ENCODE measurements around the gene MTMR3. TPM values are rescaled to one million over a fixed set of nuclear protein-coding genes. Genes with fewer than 3 reads are reported as not detected.
"Not testable (repeated sequence)": the region's sequence is repeated elsewhere in the genome, so short reads cannot be mapped to it uniquely, and the experiment has no call there.

The MTMR3 gene
- total RNA-seq, 1 donor from 2014 or later, result 21.4 TPM

DNA sequence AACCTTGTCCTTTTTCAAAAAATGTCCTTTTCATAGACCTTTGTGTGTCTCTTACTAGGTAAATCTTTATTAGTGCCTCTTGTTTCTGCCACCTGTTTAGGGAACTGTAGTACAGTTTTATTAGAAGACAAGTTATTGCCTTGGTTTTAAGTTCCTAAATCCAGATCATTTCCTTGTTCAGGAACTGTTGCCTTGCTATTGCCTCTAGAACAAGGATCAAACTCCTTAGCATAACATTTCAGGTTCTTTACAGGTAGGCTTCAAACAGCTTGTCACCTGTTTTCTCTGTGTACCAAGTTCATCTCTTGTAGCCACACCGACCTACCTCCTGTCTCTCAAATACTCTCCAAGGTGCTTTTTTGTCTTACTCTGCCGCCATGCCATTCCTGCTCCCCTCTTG is 75.2 kb downstream of the MTMR3 start:
- no peak for DNase-seq (ENCODE audit: low read depth, low spot score)

DNA sequence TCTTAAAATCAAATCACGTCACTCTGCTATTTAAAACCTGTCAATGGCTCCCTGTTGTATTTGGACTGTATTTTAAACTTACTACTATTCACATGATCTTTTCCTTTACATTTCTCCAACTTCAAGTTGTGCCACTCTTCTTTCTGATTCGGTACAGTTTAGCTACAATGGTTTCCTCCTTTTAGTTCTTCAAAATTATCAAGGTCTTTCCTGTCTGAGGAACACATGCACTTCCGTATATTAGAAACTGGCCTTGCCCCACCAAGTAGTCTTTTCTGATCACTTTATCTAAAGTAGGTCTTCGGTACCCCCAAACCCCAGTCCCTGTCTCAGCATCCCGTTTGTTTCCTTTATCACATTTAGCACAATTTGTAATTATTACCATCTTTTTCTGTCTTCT is 81.8 kb downstream of the MTMR3 start:
- no peak for DNase-seq (ENCODE audit: low read depth, low spot score)

DNA sequence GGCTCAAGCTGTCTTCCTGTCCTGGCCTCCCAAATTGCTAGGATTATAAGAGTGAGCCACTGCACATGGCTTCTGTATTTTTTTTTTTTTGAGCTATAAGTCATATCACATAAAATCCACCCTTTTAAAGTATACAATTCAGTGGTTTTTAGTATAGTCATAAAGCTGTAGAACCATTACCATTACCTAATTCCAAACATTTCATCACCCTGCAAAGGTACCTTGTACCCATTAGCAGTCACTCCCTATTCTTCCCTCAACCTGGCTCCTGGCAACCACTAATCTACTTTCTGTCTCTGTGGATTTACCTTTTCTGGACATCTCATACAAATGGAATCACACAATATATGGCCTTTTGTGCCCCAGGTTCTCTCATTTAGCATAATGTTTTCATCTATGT is 84.5 kb downstream of the MTMR3 start:
- no peak for DNase-seq (ENCODE audit: low read depth, low spot score)

DNA sequence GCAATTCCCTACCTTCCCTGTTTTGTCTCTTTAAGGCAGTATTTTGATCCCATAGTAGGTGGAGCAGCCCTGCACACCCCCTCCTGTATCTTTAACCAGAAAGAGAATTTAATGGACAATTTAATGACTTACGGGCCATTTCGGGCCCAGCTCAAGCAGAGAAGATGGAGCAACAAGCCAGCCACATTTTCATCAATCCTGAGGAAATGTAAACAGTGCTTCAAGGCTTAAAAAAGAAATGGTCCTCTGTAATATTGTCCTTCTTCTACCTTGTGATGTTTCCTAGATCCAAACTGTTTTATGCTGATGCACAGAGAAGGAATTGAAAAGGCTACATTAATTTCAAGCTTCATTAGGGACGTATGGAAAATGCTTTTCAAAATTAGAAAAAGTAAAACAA is 88.6 kb downstream of the MTMR3 start:
- DNase-seq (ENCODE audit: low read depth, low spot score), result no peak

DNA sequence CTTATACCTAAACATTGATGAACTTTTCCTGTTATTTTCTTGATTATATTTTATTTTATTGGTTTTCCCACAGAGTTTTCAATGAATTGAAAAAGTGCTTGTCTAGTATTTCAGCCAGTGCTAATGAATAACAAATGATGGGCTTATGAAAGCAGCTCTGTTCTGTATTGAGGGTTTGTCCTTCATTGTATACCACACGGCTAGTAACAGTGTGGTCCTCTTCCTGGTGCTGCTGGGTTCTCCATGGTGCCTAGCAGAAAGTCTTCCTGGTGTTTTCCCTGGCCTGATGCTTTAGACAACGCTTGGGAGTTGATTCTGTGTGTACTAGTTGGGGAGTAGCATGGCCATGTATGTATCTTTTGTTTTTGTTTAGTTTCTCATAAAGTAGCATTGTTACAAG is 89.1 kb downstream of the MTMR3 start:
- DNase-seq (ENCODE audit: low read depth, low spot score), result no peak

DNA sequence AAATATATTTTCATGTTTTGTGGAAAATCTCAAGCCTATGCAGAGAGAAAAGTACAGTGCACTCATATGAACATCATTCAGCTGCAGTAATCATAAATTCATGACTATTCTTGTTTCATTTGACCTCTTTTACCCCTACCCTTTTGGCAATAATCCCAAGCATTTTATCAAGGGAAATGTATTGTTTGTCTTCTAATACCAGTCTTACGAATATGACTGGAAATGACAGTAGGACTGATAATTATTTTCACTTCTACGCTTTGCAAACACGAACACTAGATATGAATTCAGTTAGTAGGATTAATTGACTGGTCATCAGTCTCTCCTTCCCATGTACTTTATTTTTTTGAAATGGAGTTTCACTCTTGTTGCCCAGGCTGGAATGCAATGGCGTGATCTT is 90.3 kb downstream of the MTMR3 start:
- DNase-seq (ENCODE audit: low read depth, low spot score), result peak; percentile 66

DNA sequence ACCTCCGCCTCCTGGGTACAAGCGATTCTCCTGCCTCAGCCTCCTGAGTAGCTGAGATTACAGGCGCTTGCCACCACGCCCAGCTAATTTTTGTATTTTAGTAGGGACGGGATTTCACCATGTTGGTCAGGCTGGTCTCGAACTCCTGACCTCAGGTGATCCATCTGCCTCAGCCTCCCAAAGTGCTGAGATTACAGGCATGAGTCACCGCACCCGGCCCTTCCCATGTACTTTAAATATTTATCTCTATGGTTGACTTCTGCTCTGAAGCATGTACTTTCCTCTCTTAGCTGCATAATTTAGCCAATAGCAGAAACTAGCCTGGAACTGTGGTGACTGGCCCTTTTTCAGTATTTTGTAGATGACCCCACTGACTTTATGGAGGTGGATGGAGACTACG is 90.7 kb downstream of the MTMR3 start:
- not testable (repeated sequence) for DNase-seq (ENCODE audit: low read depth, low spot score)

DNA sequence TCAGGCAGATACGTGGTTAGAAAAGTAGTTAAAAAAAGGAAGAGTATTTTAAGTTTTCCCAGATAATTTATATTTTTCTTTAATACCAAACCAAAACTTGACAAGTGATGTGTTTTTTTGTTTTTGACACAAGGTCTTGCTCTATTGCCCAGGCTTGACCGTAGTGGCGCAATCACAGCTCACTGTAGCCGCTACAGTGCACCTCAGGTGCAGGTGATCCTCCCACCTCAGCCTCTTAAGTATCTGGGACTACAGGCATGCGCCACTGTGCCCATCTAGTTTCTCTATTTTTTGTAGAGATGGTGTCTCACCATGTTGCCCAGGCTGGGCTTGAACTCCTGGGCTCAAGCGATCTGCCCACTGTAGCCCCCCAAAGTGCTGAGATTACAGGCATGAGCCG is 92.5 kb downstream of the MTMR3 start:
- DNase-seq (ENCODE audit: low read depth, low spot score), result no peak

DNA sequence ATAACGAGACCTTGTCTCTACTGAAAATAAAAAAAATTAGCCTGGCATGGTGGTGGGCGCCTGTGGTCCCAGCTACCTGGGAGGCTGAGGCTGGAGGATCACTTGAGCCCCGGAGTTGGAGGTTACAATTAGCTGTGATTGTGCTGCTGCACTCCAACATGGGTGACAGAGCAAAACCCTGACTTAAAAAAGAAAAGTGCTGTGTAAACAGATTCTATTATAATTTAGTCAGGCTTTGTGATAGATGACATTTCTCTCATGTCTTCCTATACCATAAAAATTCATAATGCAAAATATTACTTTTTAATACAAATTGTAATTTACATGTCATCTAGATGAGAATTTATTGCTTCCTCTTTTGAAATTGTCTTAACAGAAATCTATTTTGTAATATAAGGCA is 94.1 kb downstream of the MTMR3 start:
- DNase-seq (ENCODE audit: low read depth, low spot score), result no peak

DNA sequence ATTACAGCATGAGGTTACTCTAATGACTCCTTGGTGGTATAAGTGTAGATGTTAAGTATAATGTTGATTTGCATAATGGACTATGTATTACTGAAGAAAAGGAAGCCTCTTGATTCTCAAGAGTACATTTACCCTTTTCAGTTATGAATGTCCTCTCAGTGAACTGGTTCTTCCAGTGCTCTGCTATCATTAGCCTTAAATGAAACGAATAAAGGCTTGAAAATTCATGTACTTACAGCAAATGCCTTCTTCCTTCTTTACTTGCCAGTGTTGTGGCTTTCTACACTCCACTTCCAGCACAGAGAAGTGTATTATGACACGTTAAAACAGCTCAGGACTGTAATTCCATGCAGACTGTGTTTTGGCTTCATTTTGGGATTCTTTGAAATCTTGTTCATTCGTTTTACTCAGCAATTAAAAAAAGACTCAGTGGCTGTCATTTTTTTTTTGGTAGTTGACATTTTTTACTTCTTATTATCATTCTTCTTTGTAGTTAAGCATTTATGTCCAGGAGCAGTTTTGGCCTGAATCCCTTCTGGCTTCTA is 96.9 kb downstream of the MTMR3 start:
- DNase-seq (ENCODE audit: low read depth, low spot score), result no peak

DNA sequence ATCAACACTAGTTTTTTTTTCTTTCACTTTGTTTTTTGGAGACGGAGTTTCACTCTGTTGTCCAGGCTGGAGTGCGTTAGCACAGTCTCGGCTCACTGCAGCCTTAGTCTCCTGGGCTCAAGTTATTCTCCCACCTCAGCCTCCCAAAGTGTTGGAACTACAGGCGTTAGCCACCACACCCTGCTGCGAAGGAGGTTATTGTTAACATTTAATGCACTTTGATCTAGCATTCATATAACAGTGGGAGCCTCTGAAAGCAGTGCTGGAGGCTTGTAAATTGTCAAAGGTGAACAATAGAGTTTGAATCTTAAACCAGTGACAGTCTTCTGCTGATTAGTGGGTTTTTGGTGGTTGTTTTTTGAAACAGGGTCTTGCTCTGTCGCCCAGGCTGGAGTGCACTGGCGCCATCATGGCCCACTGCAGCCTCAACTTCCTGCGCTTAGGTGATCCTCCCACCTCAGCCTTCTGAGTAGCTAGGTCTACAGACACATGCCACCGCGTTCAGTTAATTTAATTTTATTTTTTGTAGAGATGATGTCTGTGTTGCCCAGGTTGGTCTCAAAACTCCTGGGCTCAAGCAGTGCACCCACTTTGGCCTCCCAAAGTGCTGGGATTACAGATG is 100.4 kb downstream of the MTMR3 start:
- no peak for DNase-seq (ENCODE audit: low read depth, low spot score)

DNA sequence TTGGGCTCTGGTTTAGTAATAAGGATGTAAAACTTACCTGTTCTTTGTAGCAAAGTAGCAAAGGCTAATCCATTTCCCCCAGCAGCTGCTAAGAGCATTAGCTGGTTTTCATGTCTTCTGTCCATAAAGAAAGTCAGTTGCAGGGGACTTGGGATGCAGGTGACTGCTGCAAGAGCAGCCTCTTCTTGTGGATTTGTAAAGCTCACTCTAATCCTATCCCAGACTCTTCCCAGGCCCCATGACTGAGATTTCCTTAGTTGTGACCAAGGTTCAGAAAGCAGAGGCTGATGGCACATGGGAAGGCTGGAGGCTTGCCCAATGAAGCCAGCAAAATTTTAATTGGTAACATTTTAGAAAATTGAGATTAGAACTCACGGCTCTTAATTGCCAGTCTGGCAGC is 102.9 kb downstream of the MTMR3 start:
- DNase-seq (ENCODE audit: low read depth, low spot score), result no peak

DNA sequence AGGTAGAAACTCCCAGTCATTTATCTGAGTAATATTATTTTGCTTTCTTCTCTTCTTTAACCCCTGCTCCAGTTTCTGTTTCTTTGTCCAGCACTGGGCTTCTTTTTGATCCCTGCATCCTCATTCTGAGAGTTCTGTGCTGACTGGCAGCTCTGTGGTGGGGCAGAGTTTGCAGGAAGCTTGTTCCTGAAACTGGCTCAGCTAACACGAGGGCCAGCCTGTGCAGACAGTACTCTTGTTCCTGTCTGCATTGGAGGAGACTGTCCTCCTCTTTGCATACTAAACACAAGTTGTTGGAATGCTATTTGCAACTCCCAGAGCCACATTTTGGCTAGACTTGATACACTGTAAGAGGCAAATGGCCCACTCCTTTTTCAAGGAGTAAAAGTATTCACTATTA is 104.2 kb downstream of the MTMR3 start:
- no peak for DNase-seq (ENCODE audit: low read depth, low spot score)

DNA sequence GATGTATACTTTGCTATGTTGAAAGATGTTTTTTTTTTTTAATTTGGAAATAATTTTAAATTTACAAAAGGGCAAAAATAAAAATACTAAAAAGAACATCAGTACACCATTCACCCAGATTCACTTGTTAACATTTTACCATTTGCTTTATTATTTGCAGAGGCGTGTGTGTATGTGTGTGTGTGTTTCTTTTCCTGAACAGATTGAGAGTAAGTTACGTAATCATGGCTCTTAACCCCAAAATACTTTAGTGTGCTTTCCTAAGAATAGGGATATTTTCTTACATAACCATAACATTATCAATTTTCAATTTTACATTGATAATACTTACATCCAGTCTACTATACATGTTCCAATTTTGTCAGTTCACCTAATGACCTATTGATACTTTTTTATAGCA is 105.7 kb downstream of the MTMR3 start:
- DNase-seq (ENCODE audit: low read depth, low spot score), result no peak

DNA sequence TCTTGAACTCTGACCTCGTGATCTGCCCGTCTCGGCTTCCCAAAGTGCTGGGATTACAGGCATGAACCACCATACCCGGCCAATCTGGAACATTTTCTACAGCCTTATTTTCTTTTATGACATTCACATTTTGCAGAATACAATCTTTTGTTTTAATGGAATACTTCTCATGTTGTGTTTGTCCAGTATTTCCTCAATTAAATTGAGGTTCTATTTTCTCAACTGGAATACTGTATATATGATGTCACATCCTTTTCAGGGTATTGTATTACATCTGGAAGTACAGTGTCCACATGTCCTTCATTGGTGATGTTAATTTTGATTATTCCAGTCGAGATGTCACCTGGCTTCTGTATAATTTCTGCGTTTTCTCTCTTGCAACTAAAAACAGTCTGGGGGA is 106.5 kb downstream of the MTMR3 start:
- no peak for DNase-seq (ENCODE audit: low read depth, low spot score)

DNA sequence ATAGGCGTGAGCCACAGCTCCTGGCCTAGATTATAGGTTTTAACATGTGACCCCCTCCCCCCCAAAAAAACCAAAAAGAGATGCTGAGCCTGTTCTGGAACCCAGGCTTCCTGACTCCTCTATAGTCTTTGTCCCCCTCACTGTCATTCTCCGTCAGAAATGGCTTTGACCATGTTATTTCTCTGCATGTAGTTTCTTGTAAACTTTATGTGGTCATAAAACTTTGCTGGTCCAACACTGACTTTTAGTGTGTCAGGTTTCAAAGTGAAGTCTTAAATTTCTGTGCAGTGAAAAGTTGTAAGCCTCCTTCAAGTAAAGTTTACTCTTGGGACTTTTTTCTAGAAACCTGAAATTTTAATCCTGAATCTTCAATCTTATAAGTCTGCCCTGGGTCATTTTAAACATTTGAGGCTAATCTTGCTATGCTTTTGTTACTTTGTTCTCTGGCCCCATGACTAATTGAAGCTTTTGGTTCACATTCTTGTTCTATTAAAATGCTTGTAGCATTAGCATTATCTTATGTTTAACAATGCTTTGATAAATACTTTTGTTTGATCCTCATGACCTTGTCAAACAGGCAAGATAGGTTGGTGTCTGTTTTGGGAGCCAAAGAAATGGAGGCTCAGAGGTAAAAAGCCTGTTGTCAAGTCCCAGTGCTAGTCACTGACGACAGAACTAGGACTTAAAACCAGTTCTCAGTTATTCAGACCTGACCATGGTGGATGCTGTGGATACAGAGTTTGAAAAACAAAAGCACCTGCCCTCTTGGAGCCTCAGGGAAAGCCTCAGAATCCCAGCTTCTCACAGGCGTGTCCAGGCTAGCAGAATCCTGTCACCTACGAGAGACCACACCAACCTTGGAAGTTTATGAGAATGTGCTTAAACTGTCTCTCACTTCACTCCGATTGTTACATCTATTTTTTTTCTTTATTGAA is 109.6 kb downstream of the MTMR3 start:
- no peak for DNase-seq (ENCODE audit: low read depth, low spot score)

DNA sequence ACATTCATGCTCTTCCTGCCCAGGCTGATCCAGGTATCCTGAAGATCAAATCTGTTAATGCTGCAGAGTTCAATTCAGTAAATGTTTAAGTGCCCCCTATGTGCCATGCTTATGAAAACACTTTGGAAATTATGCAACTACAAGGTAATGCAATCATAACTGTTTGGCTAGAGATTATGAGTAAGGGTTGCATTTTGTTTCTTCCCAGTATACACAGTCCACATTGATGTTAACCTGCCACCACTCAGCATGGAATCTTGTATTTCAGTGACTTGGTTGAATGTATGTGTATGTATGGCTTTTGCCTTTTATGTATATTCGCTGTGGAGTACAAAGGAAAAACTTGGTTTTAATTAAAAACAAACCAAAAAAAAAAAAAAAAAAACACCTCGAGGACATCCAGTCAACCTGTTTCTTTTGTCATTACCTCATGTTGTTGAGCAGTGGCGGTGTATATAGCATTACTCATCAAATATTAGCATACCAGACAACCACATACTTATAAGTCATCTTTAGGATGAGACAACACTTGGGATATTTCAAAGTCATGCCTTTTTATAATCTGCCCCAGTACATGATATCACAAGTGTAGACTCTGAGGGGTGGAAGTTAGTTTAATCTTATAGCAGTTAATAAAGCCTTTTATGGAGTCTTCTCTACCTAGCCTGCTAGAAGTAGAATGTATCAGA is 111.2 kb downstream of the MTMR3 start:
- no peak for DNase-seq (ENCODE audit: low read depth, low spot score)

DNA sequence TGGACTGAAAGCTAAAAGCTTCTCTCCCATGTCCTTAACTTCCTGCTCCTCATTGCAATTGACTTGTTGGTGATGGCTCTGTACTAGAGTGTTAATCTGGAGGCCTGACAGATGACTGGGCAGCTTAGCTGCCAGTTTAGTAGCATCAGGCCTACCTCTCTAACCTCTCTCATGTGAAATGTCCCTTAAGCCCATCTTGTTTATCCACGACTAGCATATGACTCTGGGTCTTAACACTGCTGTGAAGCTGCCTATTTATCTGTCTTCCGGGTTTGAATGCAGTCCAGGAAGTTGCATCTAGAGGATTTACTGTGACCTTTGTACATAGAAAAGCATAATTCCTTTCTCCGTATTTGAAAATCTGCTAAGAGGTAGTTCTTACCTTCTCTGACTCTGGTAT is 112.0 kb downstream of the MTMR3 start:
- no peak for DNase-seq (ENCODE audit: low read depth, low spot score)

DNA sequence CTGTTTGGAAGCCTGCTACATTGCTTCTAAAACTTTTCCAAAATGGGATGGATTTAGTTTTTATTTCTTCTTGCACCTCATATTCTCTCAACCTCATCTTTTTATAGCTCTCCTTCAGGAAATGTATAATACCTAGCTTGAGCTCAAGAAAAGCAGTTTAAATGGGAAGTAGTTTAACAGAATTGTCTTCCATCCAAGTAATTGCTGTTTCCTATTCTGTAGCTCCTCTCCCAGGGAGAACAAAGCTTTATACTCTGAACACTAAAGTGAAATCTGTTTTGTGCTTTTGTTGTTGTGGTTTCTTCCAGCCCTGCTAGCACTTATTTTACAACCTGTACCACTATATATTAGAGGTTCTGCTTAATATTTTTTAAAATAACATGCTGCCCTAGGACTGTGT is 114.1 kb downstream of the MTMR3 start:
- no peak for DNase-seq (ENCODE audit: low read depth, low spot score)

DNA sequence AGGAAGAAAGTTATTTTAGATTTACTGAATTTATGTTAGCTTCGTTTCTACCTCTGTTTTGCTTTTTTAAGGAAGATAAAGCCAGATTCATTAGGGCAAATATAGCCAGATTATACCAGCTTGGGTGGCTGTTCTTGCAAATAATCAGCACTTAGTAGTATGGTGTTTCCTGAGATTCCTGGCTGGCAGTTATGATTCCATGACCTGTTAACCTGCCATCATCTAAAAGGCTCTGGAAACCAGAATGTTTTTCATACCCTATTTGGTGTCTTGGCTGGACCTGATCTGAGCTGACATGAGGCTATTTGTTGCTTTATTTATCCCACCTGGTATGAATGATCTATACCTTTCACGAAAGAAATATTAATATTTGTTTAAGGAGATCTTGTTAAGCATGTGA is 114.5 kb downstream of the MTMR3 start:
- DNase-seq (ENCODE audit: low read depth, low spot score), result no peak

DNA sequence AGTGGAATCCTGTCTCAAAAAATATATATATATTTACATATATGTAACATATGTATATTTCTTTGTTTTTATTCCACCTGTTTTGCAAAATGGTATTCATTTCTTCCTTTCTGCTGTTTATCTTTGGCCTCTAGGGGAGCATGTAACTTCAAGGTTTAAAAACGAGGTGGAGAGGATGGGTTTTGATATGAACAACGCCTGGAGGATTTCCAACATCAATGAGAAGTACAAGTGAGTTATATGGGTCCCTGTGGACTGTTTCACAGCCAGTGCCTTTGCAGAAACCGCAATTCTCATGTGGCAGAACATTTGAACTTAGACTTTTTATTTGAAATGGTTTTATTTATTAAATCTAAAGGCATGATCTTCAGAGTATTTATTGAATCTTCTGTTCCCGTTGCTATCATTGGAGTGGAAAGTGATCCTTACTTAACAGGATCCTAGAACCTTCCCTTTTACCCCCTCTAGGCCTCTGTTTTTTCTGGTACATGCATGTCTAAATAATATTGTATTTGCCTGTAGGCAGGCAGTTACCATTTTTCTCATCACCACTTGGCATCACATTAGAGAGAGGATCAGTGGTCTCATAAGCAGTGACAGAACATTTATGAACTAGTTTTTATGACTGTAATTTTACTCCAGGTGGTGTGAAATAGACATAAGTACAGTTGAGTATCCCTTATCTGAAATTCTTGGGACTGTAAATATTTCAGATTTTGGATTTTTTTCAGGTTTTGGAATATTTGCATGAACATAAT is 115.8 kb downstream of the MTMR3 start:
- no peak for DNase-seq (ENCODE audit: low read depth, low spot score)
